HepG2 (cell line): ENCODE results near the gene ALB. TPM values are rescaled to one million over a fixed set of nuclear protein-coding genes. Genes with fewer than 3 reads are reported as not detected.

Source experiments
- ATAC-seq: fragments of 200-7000 bp; cut with Tn5 transposase; 3 replicates; pipeline ENCODE4 v1.9.1; 2020; ENCODE audit warnings: mild to moderate bottlenecking, moderate library complexity
- BruUV-seq: library from RNA; stranded (reverse); fragments of 400-500 nt; replicated peaks from 2 replicates; lab custom pipeline; 2021; lab: Mats Ljungman, UMichigan
- CTCF ChIA-PET: fragments of 300-600 bp; formaldehyde crosslinking; extraction: SDS; loops from one replicate; lab custom pipeline; 2021; ENCODE audit warnings: low total read pairs, inconsistent platforms, low intra/inter-chr PET ratio; lab: Yijun Ruan, JAX
- POLR2A ChIA-PET: fragments of 350-600 bp; sonication (Branson Sonifier 250); formaldehyde crosslinking; loops from one replicate; lab custom pipeline; 2020; ENCODE audit warnings: antibody characterized with exemption, inconsistent platforms; lab: Yijun Ruan, JAX
- DNase-seq: peaks from one replicate; pipeline ENCODE4 v3.0.0-alpha.2; 2015; ENCODE audit warnings: low spot score
- FAIRE-seq: peaks from 3 replicates; lab custom pipeline; 2011; peaks lifted over from hg19 to GRCh38; lab: Jason Lieb, UNC
- H2AFZ ChIP-seq: one replicate; pipeline ENCODE4 v1.6.1; 2011; ENCODE audit warnings: low read length, inconsistent platforms
- H3K27ac ChIP-seq: fragments of 300-600 bp; 3 replicates; pipeline ENCODE4 v1.8.0; 2011; ENCODE audit warnings: mixed run types, mild to moderate bottlenecking, mixed read lengths, low read length, inconsistent platforms; ENCODE audit not compliant: insufficient read depth; ENCODE audit errors: extremely low read length
- H3K27me3 ChIP-seq, 2 experiments: fragments of 200-600 bp in 1 of 2; 2 replicates in 1 of 2; 3 replicates in 1 of 2; pipeline versions ENCODE4 v1.6.0 to v1.8.0; 2011; ENCODE audit warnings: low read length in 2 of 2, mild to moderate bottlenecking in 2 of 2, moderate library complexity in 2 of 2, inconsistent platforms in 1 of 2; ENCODE audit not compliant: insufficient read depth in 2 of 2, control insufficient read depth in 1 of 2
- H3K36me3 ChIP-seq, 2 experiments: fragments of 200-600 bp in 1 of 2; replicated peaks in 1 of 2; 2 replicates in 1 of 2; 3 replicates in 1 of 2; pipeline versions ENCODE4 v1.5.1 to v1.8.0; 2011; ENCODE audit warnings: low read length in 2 of 2, inconsistent platforms in 1 of 2; ENCODE audit not compliant: insufficient read depth in 2 of 2, control insufficient read depth in 1 of 2
- H3K4me1 ChIP-seq: 2 replicates; pipeline ENCODE4 v1.5.1; 2012; ENCODE audit warnings: low read length, inconsistent platforms; ENCODE audit not compliant: insufficient read depth
- H3K4me2 ChIP-seq: 2 replicates; pipeline ENCODE4 v1.6.0; 2011; ENCODE audit warnings: low read depth, low read length, inconsistent platforms
- H3K4me3 ChIP-seq, 3 experiments: fragments of 200-600 bp in 1 of 3; sonication (generic), shearing (Covaris generic) in 1 of 3; replicated peaks in 1 of 3; 2 replicates each; pipeline ENCODE4 v1.5.1; 2011 to 2016; ENCODE audit warnings: low read length in 3 of 3, inconsistent platforms in 2 of 3, low read depth in 2 of 3, mild to moderate bottlenecking in 2 of 3, control low read depth in 1 of 3, mixed read lengths in 1 of 3; ENCODE audit not compliant: insufficient read depth in 1 of 3
- H3K79me2 ChIP-seq: one replicate; pipeline ENCODE4 v1.6.1; 2011; ENCODE audit warnings: low read length, inconsistent platforms; ENCODE audit not compliant: insufficient read depth
- H3K9ac ChIP-seq: 2 replicates; pipeline ENCODE4 v1.6.0; 2011; ENCODE audit warnings: mild to moderate bottlenecking, low read depth, low read length, inconsistent platforms; ENCODE audit not compliant: insufficient read depth
- H3K9me3 ChIP-seq: 2 replicates; pipeline ENCODE4 v1.5.1; 2012; ENCODE audit warnings: mild to moderate bottlenecking, low read length
- H4K20me1 ChIP-seq: 2 replicates; pipeline ENCODE4 v1.6.0; 2011; ENCODE audit warnings: inconsistent platforms, mild to moderate bottlenecking, low read length, moderate library complexity; ENCODE audit not compliant: insufficient read depth
- CREM ChIP-seq, 2 experiments: sonication (generic) in 1 of 2; formaldehyde crosslinking in 1 of 2; IDR thresholded peaks; 2 replicates each; pipeline versions ENCODE4 v1.4.0 to v1.6.1; 2016 to 2020; ENCODE audit warnings: antibody characterized with exemption in 1 of 2, mild to moderate bottlenecking in 1 of 2, missing genetic modification reagents in 1 of 2
- GATAD2A ChIP-seq: IDR thresholded peaks from 2 replicates; pipeline ENCODE4 v1.6.1; 2016
- MED1 ChIP-seq: sonication (generic); formaldehyde crosslinking; IDR thresholded peaks from 2 replicates; pipeline ENCODE4 v1.4.0; 2020; ENCODE audit warnings: missing genetic modification reagents
- NCOR1 ChIP-seq: fragments of 200-600 bp; sonication (generic); IDR thresholded peaks from 2 replicates; pipeline ENCODE4 v1.7.0; 2017; ENCODE audit warnings: antibody characterized with exemption, low read length, borderline replicate concordance
- NFIC ChIP-seq: IDR thresholded peaks from 2 replicates; pipeline ENCODE4 v1.6.1; 2012; ENCODE audit warnings: mild to moderate bottlenecking, low read length, inconsistent platforms
- PPARG ChIP-seq: conservative IDR thresholded peaks from 2 replicates; pipeline ENCODE4 v1.6.1; 2016; ENCODE audit warnings: missing biosample characterization, missing genetic modification reagents
- SP140L ChIP-seq: sonication (generic); formaldehyde crosslinking; IDR thresholded peaks from 2 replicates; pipeline ENCODE4 v1.4.0; 2020; ENCODE audit warnings: missing genetic modification reagents, borderline replicate concordance
- YEATS4 ChIP-seq: sonication (generic); formaldehyde crosslinking; IDR thresholded peaks from 2 replicates; pipeline ENCODE4 v1.4.0; 2020; ENCODE audit warnings: missing genetic modification reagents, borderline replicate concordance
- ZKSCAN8 ChIP-seq: IDR thresholded peaks from 2 replicates; pipeline ENCODE4 v1.6.1; 2016; ENCODE audit warnings: borderline replicate concordance, missing genetic modification reagents, missing compliant biosample characterization
- ZNF619 ChIP-seq: sonication (generic); formaldehyde crosslinking; IDR thresholded peaks from 2 replicates; pipeline ENCODE4 v1.4.0; 2020; ENCODE audit warnings: mild to moderate bottlenecking, missing genetic modification reagents
- ZNF629 ChIP-seq: sonication (generic); formaldehyde crosslinking; conservative IDR thresholded peaks from 2 replicates; pipeline ENCODE4 v1.5.0; 2020; ENCODE audit warnings: missing genetic modification reagents
- ZSCAN25 ChIP-seq: sonication (generic); formaldehyde crosslinking; IDR thresholded peaks from 2 replicates; pipeline ENCODE4 v1.8.0; 2022; ENCODE audit warnings: mild to moderate bottlenecking, missing genetic modification reagents
- WGBS: methylation state at CpG from one replicate; pipeline ENCODE4 v1.1.6; 2017; ENCODE audit warnings: low lambda C conversion rate; 5-methylcytosine and 5-hydroxymethylcytosine counted together
- in situ Hi-C: cut with HindIII; loops from 2 replicates; pipeline ENCODE4 v1.10.0; 2017; ENCODE audit warnings: low pct_unique_long_range_greater_than_20kb; ENCODE audit not compliant: extremely low pct_ligation_motif_present
- intact Hi-C: fragments of 100-400 bp; cut with micrococcal nuclease; formaldehyde crosslinking; loops from one replicate; pipeline ENCODE4 v1.10.0; 2022; ENCODE audit not compliant: unreplicated experiment
- polyA plus RNA-seq, 8 experiments: library from polyadenylated mRNA; depleted of rRNA in 3 of 8; stranded (reverse) in 7 of 8; unstranded in 1 of 8; fragments of >200 nt; fragmentation: Illumina TruSeq in 4 of 8; extraction: Trizol in 4 of 8; gene quantifications; 2 replicates each; pipeline versions ENCODE4 v1.2.1 to v1.2.3, GENCODE V29; 2011 to 2016; ENCODE audit warnings: low read depth in 4 of 8, missing spikeins in 1 of 8, mixed read lengths in 1 of 8; ENCODE audit not compliant: insufficient read depth in 1 of 8
- total RNA-seq, 5 experiments: library from RNA; depleted of rRNA; stranded (reverse); fragments of >200 nt; fragmentation: Illumina TruSeq; extraction: Trizol; gene quantifications; 2 replicates each; pipeline ENCODE4 v1.2.3, GENCODE V29; 2016; ENCODE audit warnings: low read depth in 1 of 5
- TF ChIP-seq, protein P1 (sequence below), 2 experiments: sonication (generic) in 1 of 2; formaldehyde crosslinking in 1 of 2; IDR thresholded peaks; 2 replicates each; pipeline versions ENCODE4 v1.6.1 to v1.9.0; 2014 to 2022; ENCODE audit warnings: antibody characterized with exemption in 1 of 2, borderline replicate concordance in 1 of 2, inconsistent platforms in 1 of 2, low read depth in 1 of 2, missing genetic modification reagents in 1 of 2
- TF ChIP-seq, protein P2 (sequence below): sonication (generic); formaldehyde crosslinking; IDR thresholded peaks from 2 replicates; pipeline ENCODE4 v1.4.0; 2020; ENCODE audit warnings: missing genetic modification reagents, borderline replicate concordance

ALB gene
- total and polyA plus RNA-seq, 2 of the 13 experiments (the other 11 are each of a cell fraction or from before 2014, with no cell fraction given) = 22,259 to 22,625 TPM

GRCh38 chr4:73420615-73421014, 16.5 kb downstream of the ALB start:
- no TSS peak for BruUV-seq
- Histone ChIP-seq H3K4me2 (no peak overlapping the region), H4K20me1 (peaks cover 3% of the 10 kb centered on the region), H3K79me2 (peaks cover 10% of the 10 kb centered on the region), H3K27ac (no peak overlapping the region), H3K4me1 (peaks cover 22% of the 10 kb centered on the region), H3K36me3 (peaks cover 7 to 31% of the 10 kb centered on the region in 2 experiments; a peak in 4 of 5 replicates), H3K27me3 (no peaks in the 10 kb centered on the region), H3K9ac (no peak overlapping the region), H3K4me3 (no peak overlapping the region), H2AFZ (no peak overlapping the region), H3K9me3 (no peaks in the 10 kb centered on the region)
- CTCF ChIA-PET = no interaction called here
- WGBS = 91% methylated on average over 2 of the region's 2 CpGs
- ATAC-seq (no peak), FAIRE-seq (no peak), DNase-seq (no peak)
- in situ Hi-C loops (no loop called here), intact Hi-C loops (no loop called here)
- POLR2A ChIA-PET = interaction anchor here (1.0 to 7.8 kb wide), 3 partner anchors 11 to 79 kb away, joined by 3 to 85 read pairs (median 7); partner anchors contain the start of gene ALB
- TF ChIP-seq PPARG (CRISPR knock-in tag) = no peak
- TF ChIP-seq, protein P1, sequence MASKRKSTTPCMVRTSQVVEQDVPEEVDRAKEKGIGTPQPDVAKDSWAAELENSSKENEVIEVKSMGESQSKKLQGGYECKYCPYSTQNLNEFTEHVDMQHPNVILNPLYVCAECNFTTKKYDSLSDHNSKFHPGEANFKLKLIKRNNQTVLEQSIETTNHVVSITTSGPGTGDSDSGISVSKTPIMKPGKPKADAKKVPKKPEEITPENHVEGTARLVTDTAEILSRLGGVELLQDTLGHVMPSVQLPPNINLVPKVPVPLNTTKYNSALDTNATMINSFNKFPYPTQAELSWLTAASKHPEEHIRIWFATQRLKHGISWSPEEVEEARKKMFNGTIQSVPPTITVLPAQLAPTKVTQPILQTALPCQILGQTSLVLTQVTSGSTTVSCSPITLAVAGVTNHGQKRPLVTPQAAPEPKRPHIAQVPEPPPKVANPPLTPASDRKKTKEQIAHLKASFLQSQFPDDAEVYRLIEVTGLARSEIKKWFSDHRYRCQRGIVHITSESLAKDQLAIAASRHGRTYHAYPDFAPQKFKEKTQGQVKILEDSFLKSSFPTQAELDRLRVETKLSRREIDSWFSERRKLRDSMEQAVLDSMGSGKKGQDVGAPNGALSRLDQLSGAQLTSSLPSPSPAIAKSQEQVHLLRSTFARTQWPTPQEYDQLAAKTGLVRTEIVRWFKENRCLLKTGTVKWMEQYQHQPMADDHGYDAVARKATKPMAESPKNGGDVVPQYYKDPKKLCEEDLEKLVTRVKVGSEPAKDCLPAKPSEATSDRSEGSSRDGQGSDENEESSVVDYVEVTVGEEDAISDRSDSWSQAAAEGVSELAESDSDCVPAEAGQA (IDR thresholded peaks at IDR 0.05; ENCODE audit: low read depth) = no peak
- TF ChIP-seq, protein P1 (CRISPR knock-in tag; IDR thresholded peaks at IDR 0.05; ENCODE audit: borderline replicate concordance) = no peak
- no peak for TF ChIP-seq ZNF619 (CRISPR knock-in tag)
- TF ChIP-seq, protein P2, sequence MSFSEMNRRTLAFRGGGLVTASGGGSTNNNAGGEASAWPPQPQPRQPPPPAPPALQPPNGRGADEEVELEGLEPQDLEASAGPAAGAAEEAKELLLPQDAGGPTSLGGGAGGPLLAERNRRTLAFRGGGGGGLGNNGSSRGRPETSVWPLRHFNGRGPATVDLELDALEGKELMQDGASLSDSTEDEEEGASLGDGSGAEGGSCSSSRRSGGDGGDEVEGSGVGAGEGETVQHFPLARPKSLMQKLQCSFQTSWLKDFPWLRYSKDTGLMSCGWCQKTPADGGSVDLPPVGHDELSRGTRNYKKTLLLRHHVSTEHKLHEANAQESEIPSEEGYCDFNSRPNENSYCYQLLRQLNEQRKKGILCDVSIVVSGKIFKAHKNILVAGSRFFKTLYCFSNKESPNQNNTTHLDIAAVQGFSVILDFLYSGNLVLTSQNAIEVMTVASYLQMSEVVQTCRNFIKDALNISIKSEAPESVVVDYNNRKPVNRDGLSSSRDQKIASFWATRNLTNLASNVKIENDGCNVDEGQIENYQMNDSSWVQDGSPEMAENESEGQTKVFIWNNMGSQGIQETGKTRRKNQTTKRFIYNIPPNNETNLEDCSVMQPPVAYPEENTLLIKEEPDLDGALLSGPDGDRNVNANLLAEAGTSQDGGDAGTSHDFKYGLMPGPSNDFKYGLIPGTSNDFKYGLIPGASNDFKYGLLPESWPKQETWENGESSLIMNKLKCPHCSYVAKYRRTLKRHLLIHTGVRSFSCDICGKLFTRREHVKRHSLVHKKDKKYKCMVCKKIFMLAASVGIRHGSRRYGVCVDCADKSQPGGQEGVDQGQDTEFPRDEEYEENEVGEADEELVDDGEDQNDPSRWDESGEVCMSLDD = 0 out of 2 replicates have a peak, but pooled peaks have one; percentile 29
- TF ChIP-seq CREM (IDR thresholded peaks at IDR 0.05) = peak; percentile 20; the same call in 1 of the 2 replicates
- TF ChIP-seq CREM (CRISPR knock-in tag; IDR thresholded peaks at IDR 0.05) = no peak
- 0 out of 2 replicates have a peak, but pooled peaks have one; percentile 17 for TF ChIP-seq YEATS4
- peak; percentile 32; the same call in 1 of the 2 replicates for TF ChIP-seq MED1
- TF ChIP-seq GATAD2A (CRISPR knock-in tag) = no peak
- TF ChIP-seq ZNF629 = no peak
- TF ChIP-seq SP140L = no peak
- TF ChIP-seq ZKSCAN8 (CRISPR knock-in tag) = no peak
- TF ChIP-seq ZSCAN25 = no peak
- TF ChIP-seq NCOR1 = no peak
- TF ChIP-seq NFIC = no peak
